Mesendoderm (in vitro differentiated cells): Measurements from ENCODE around the gene EPHB2. TPM values are rescaled to one million over a fixed set of nuclear protein-coding genes. Genes with fewer than 3 reads are reported as not detected.
A peak's percentile ranks its signal among the peaks of the same experiment; 100 is the strongest.

Experiments
- DNase-seq: peaks from one replicate; pipeline ENCODE4 v3.0.0; 2013
- H2AK5ac ChIP-seq: 2 replicates; pipeline ENCODE4 v1.6.1; 2013; ENCODE audit warnings: low read length, inconsistent platforms
- H2BK120ac ChIP-seq: 2 replicates; pipeline ENCODE4 v1.6.1; 2013; ENCODE audit warnings: low read depth, mild to moderate bottlenecking, low read length, moderate library complexity, mixed read lengths
- H2BK15ac ChIP-seq: replicated peaks from 2 replicates; pipeline ENCODE4 v1.6.1; 2013; ENCODE audit warnings: low read depth, mild to moderate bottlenecking, moderate library complexity
- H2BK5ac ChIP-seq: 2 replicates; pipeline ENCODE4 v1.6.1; 2013; ENCODE audit warnings: low read length, inconsistent platforms
- H3K18ac ChIP-seq: 2 replicates; pipeline ENCODE4 v1.6.1; 2013; ENCODE audit warnings: mild to moderate bottlenecking, low read length, mixed read lengths
- H3K23ac ChIP-seq: one replicate; pipeline ENCODE4 v1.6.1; 2013; ENCODE audit warnings: low read length
- H3K27ac ChIP-seq: 2 replicates; pipeline ENCODE4 v1.5.1; 2013; ENCODE audit warnings: low read depth, mild to moderate bottlenecking, inconsistent platforms, low read length, moderate library complexity
- H3K27me3 ChIP-seq: 2 replicates; pipeline ENCODE4 v1.6.1; 2013; ENCODE audit warnings: low read length, control low read depth, mild to moderate bottlenecking, inconsistent platforms; ENCODE audit not compliant: insufficient read depth, poor library complexity
- H3K36me3 ChIP-seq: 2 replicates; pipeline ENCODE4 v1.6.1; 2013; ENCODE audit warnings: low read length, inconsistent platforms; ENCODE audit not compliant: control insufficient read depth, insufficient read depth
- H3K4ac ChIP-seq: one replicate; pipeline ENCODE4 v1.6.1; 2013; ENCODE audit warnings: low read depth, mild to moderate bottlenecking, low read length, moderate library complexity
- H3K4me1 ChIP-seq: 2 replicates; pipeline ENCODE4 v1.6.1; 2013; ENCODE audit warnings: low read depth, low read length, inconsistent platforms; ENCODE audit not compliant: control insufficient read depth
- H3K4me2 ChIP-seq: 2 replicates; pipeline ENCODE4 v1.6.1; 2013; ENCODE audit warnings: low read length
- H3K4me3 ChIP-seq: 2 replicates; pipeline ENCODE4 v1.5.1; 2013; ENCODE audit warnings: mild to moderate bottlenecking, low read length
- H3K56ac ChIP-seq: one replicate; pipeline ENCODE4 v1.6.1; 2013; ENCODE audit warnings: low read length
- H3K79me1 ChIP-seq: 2 replicates; pipeline ENCODE4 v1.6.1; 2013; ENCODE audit warnings: low read length, inconsistent platforms
- H3K79me2 ChIP-seq: 2 replicates; pipeline ENCODE4 v1.6.1; 2013; ENCODE audit warnings: mild to moderate bottlenecking, low read length; ENCODE audit not compliant: control insufficient read depth, insufficient read depth
- H3K9ac ChIP-seq: 2 replicates; pipeline ENCODE4 v1.6.1; 2013; ENCODE audit warnings: low read length, inconsistent platforms
- H4K5ac ChIP-seq: one replicate; pipeline ENCODE4 v1.6.1; 2013; ENCODE audit warnings: low read length
- H4K8ac ChIP-seq: one replicate; pipeline ENCODE4 v1.6.1; 2013; ENCODE audit warnings: low read depth, mild to moderate bottlenecking, control low read depth, low read length, moderate library complexity
- WGBS: extraction: QIAGEN DNeasy Blood & Tissue Kit; methylation state at CpG from one replicate; pipeline ENCODE4 v1.1.7; 2013; ENCODE audit warnings: low lambda C conversion rate, missing lambda C conversion rate; ENCODE audit not compliant: insufficient coverage; ENCODE audit errors: extremely low coverage; 5-methylcytosine and 5-hydroxymethylcytosine counted together
- polyA plus RNA-seq, 2 experiments: library from polyadenylated mRNA; stranded (reverse); fragments of 200-250 nt; gene quantifications; one replicate each; pipeline ENCODE4 v1.2.3, GENCODE V29; 2013

Gene EPHB2
- polyA plus RNA-seq (2013, experiment 1 of 2), result 5.6 TPM
- 6.2 TPM for polyA plus RNA-seq (2013, experiment 2 of 2)

- no CpG with 5 or more reads among the region's 55 CpGs for WGBS
- peak within 1 kb of the TSS; percentile 49 for H3K4me2 ChIP-seq
Measured at GRCh38 chr1:22710701-22711049, at the start of gene EPHB2. Gene EPHB2, plus strand, starts transcription at chr1:22710839. Its CDS starts 144 bp downstream, at chr1:22710983.

DNA sequence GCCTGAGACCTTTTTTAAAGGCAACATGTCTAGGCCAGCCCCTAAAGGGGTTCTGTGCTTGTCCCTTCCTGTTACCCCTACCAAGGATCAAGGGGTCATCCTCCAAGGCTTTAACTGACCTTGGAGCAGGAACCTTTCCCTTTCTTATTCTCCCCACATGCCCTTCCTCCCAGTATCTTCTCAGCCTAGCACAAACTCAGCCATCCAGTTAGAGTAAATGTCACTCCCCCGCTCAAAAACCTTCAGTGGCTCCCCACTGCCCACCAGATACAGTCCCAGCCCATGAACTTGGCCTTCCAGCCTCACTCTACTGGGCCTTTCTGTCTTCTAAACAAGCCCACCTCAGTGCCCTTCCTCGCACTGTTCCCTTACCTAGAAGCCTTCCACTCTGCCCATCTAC, 48.8 kb upstream of the EPHB2 start:
- H3K9ac ChIP-seq, result no peak overlapping the region
- H3K79me2 ChIP-seq, result no peaks in the 10 kb centered on the region
- H2BK15ac ChIP-seq, result no peak overlapping the region
- H3K79me1 ChIP-seq, result no peaks in the 10 kb centered on the region
- H3K4ac ChIP-seq, result no peak overlapping the region
- H4K8ac ChIP-seq, result no peak overlapping the region
- H3K4me2 ChIP-seq, result no peak overlapping the region
- H2AK5ac ChIP-seq, result no peak overlapping the region
- WGBS, result no CpG with 5 or more reads among the region's 2 CpGs
- no peak overlapping the region for H3K23ac ChIP-seq
- no peak overlapping the region for H2BK120ac ChIP-seq
- H3K27ac ChIP-seq, result no peak overlapping the region
- no peak overlapping the region for H3K18ac ChIP-seq
- no peaks in the 10 kb centered on the region for H3K27me3 ChIP-seq
- H3K4me1 ChIP-seq, result no peaks in the 10 kb centered on the region
- no peak overlapping the region for H3K56ac ChIP-seq
- DNase-seq, result no peak
- H4K5ac ChIP-seq, result no peak overlapping the region
- H3K4me3 ChIP-seq, result no peak overlapping the region
- H2BK5ac ChIP-seq, result no peak overlapping the region
- H3K36me3 ChIP-seq, result no peaks in the 10 kb centered on the region

More at GRCh38 chr1:22710701-22711049, at the start of gene EPHB2:
- no peak for DNase-seq
- Histone ChIP-seq H3K36me3 (no peaks in the 10 kb centered on the region), H3K4ac (no peak within 1 kb of the TSS), H3K4me3 (no peak within 1 kb of the TSS), H2BK5ac (no peak within 1 kb of the TSS), H3K56ac (peak within 1 kb of the TSS; percentile 38), H3K79me1 (no peaks in the 10 kb centered on the region), H3K27ac (no peak within 1 kb of the TSS), H3K27me3 (peaks cover 11% of the 10 kb centered on the region), H2BK120ac (peak within 1 kb of the TSS; percentile 19), H3K23ac (no peak within 1 kb of the TSS), H4K5ac (no peak within 1 kb of the TSS), H3K4me1 (no peaks in the 10 kb centered on the region), H3K18ac (peak within 1 kb of the TSS; percentile 85), H3K9ac (peak within 1 kb of the TSS; percentile 33), H3K79me2 (no peaks in the 10 kb centered on the region), H4K8ac (no peak within 1 kb of the TSS), H2BK15ac (no peak within 1 kb of the TSS), H2AK5ac (no peak within 1 kb of the TSS)

GRCh38 chr1:22662318-22662717, 48.3 kb upstream of the EPHB2 start:
- H3K27ac ChIP-seq, result no peak overlapping the region
- H3K79me2 ChIP-seq, result no peaks in the 10 kb centered on the region
- no peaks in the 10 kb centered on the region for H3K4me1 ChIP-seq
- H3K18ac ChIP-seq, result no peak overlapping the region
- no peak overlapping the region for H4K8ac ChIP-seq
- no peak overlapping the region for H2BK5ac ChIP-seq
- H3K36me3 ChIP-seq, result no peaks in the 10 kb centered on the region
- H2BK120ac ChIP-seq, result no peak overlapping the region
- no peak overlapping the region for H3K4ac ChIP-seq
- WGBS, result no CpG with 5 or more reads among the region's 5 CpGs
- DNase-seq, result peak; percentile 81
- no peak overlapping the region for H3K23ac ChIP-seq
- no peak overlapping the region for H3K4me3 ChIP-seq
- H2AK5ac ChIP-seq, result no peak overlapping the region
- H3K27me3 ChIP-seq, result no peaks in the 10 kb centered on the region
- H3K79me1 ChIP-seq, result no peaks in the 10 kb centered on the region
- no peak overlapping the region for H3K9ac ChIP-seq
- no peak overlapping the region for H3K56ac ChIP-seq
- H2BK15ac ChIP-seq, result no peak overlapping the region
- H4K5ac ChIP-seq, result no peak overlapping the region
- no peak overlapping the region for H3K4me2 ChIP-seq

- no peak overlapping the region for H3K4me2 ChIP-seq
- H3K9ac ChIP-seq, result no peak overlapping the region
- no peak overlapping the region for H3K4me3 ChIP-seq
- H2BK120ac ChIP-seq, result no peak overlapping the region
- H3K56ac ChIP-seq, result no peak overlapping the region
- no peaks in the 10 kb centered on the region for H3K4me1 ChIP-seq
- H2BK15ac ChIP-seq, result no peak overlapping the region
- no peaks in the 10 kb centered on the region for H3K79me1 ChIP-seq
- no peaks in the 10 kb centered on the region for H3K36me3 ChIP-seq
- DNase-seq, result no peak
- no peak overlapping the region for H4K8ac ChIP-seq
- H3K4ac ChIP-seq, result no peak overlapping the region
- no peak overlapping the region for H3K18ac ChIP-seq
- H3K79me2 ChIP-seq, result no peaks in the 10 kb centered on the region
- WGBS, result no CpG with 5 or more reads among the region's 8 CpGs
- H4K5ac ChIP-seq, result no peak overlapping the region
- H3K23ac ChIP-seq, result no peak overlapping the region
- H2BK5ac ChIP-seq, result no peak overlapping the region
- H3K27me3 ChIP-seq, result no peaks in the 10 kb centered on the region
- H3K27ac ChIP-seq, result no peak overlapping the region
- no peak overlapping the region for H2AK5ac ChIP-seq
Measured at GRCh38 chr1:22662986-22663408, 47.6 kb upstream of the EPHB2 start.

GRCh38 chr1:22665752-22666151, 44.9 kb upstream of the EPHB2 start:
- no peak overlapping the region for H3K56ac ChIP-seq
- no peak overlapping the region for H3K4me2 ChIP-seq
- no peak overlapping the region for H3K27ac ChIP-seq
- H3K4ac ChIP-seq, result no peak overlapping the region
- H2AK5ac ChIP-seq, result no peak overlapping the region
- no peak overlapping the region for H3K4me3 ChIP-seq
- peak; percentile 63 for DNase-seq
- no CpG with 5 or more reads among the region's 7 CpGs for WGBS
- H3K27me3 ChIP-seq, result no peaks in the 10 kb centered on the region
- H4K5ac ChIP-seq, result no peak overlapping the region
- no peak overlapping the region for H2BK120ac ChIP-seq
- H2BK5ac ChIP-seq, result no peak overlapping the region
- H4K8ac ChIP-seq, result no peak overlapping the region
- H2BK15ac ChIP-seq, result no peak overlapping the region
- H3K79me1 ChIP-seq, result no peaks in the 10 kb centered on the region
- H3K18ac ChIP-seq, result no peak overlapping the region
- H3K23ac ChIP-seq, result no peak overlapping the region
- H3K36me3 ChIP-seq, result no peaks in the 10 kb centered on the region
- no peaks in the 10 kb centered on the region for H3K79me2 ChIP-seq
- no peaks in the 10 kb centered on the region for H3K4me1 ChIP-seq
- H3K9ac ChIP-seq, result no peak overlapping the region

GRCh38 chr1:22666412-22666811, 44.2 kb upstream of the EPHB2 start:
- Histone ChIP-seq H3K4me3 (no peak overlapping the region), H3K4me1 (no peaks in the 10 kb centered on the region), H2AK5ac (no peak overlapping the region), H3K56ac (no peak overlapping the region), H3K4me2 (no peak overlapping the region), H3K23ac (no peak overlapping the region), H4K8ac (no peak overlapping the region), H4K5ac (no peak overlapping the region), H3K79me1 (no peaks in the 10 kb centered on the region), H3K4ac (no peak overlapping the region), H3K27ac (no peak overlapping the region), H2BK15ac (no peak overlapping the region), H2BK120ac (no peak overlapping the region), H3K9ac (no peak overlapping the region), H3K36me3 (no peaks in the 10 kb centered on the region), H3K27me3 (no peaks in the 10 kb centered on the region), H3K79me2 (no peaks in the 10 kb centered on the region), H2BK5ac (no peak overlapping the region), H3K18ac (no peak overlapping the region)
- no CpG with 5 or more reads among the region's 2 CpGs for WGBS
- DNase-seq, result no peak
